Neutrophil (primary cell): Measurements from ENCODE around the gene LARGE1.

Experiments used
- H3K27ac ChIP-seq: fragments of 200-600 bp; sonication (generic); 2 replicates; pipeline ENCODE4 v1.5.1; 2016; ENCODE audit warnings: mild to moderate bottlenecking, moderate library complexity
- H3K27me3 ChIP-seq: fragments of 200-600 bp; sonication (generic); 2 replicates; pipeline ENCODE4 v1.6.0; 2016; ENCODE audit warnings: mild to moderate bottlenecking
- H3K36me3 ChIP-seq: fragments of 200-600 bp; sonication (generic); 2 replicates; pipeline ENCODE4 v1.5.1; 2017
- H3K4me1 ChIP-seq, 2 experiments: fragments of 200-600 bp in 1 of 2; sonication (generic) in 1 of 2; 1 replicate in 1 of 2; 2 replicates in 1 of 2; pipeline versions ENCODE4 v1.5.1 to v1.6.1; 2013 to 2016; ENCODE audit warnings: low read depth in 1 of 2, low read length in 1 of 2, mild to moderate bottlenecking in 1 of 2, moderate library complexity in 1 of 2; ENCODE audit not compliant: control insufficient read depth in 1 of 2, insufficient read depth in 1 of 2
- H3K4me3 ChIP-seq, 2 experiments: fragments of 200-600 bp in 1 of 2; sonication (generic) in 1 of 2; 1 replicate in 1 of 2; 2 replicates in 1 of 2; pipeline ENCODE4 v1.5.1; 2013 to 2016; ENCODE audit warnings: low read depth in 1 of 2, low read length in 1 of 2, mild to moderate bottlenecking in 1 of 2, moderate library complexity in 1 of 2
- H3K9me3 ChIP-seq: fragments of 200-600 bp; sonication (generic); 2 replicates; pipeline ENCODE4 v1.5.1; 2016
- CTCF ChIP-seq: fragments of 200-600 bp; sonication (generic); IDR thresholded peaks from 2 replicates; pipeline ENCODE4 v1.5.1; 2016; ENCODE audit warnings: antibody characterized with exemption

The LARGE1 gene

GRCh38 chr22:33920197-33920540 is at the start of gene LARGE1:
LARGE1 (minus strand) TSS chr22:33920476.
- Histone ChIP-seq H3K9me3 (no peaks in the 10 kb centered on the region), H3K4me3 (peak within 1 kb of the TSS; percentile 27 to 45), H3K27me3 (peaks cover 88% of the 10 kb centered on the region), H3K4me1 (peaks cover 9 to 26% of the 10 kb centered on the region in 2 experiments), H3K36me3 (no peaks in the 10 kb centered on the region), H3K27ac (no peak within 1 kb of the TSS)
- no peak for TF ChIP-seq CTCF

GRCh38 chr22:33969045-33969444 is 48.8 kb upstream of the LARGE1 start:
- Histone ChIP-seq H3K9me3 (no peaks in the 10 kb centered on the region), H3K36me3 (no peaks in the 10 kb centered on the region), H3K27ac (no peak overlapping the region), H3K27me3 (no peaks in the 10 kb centered on the region), H3K4me1 (no peaks in the 10 kb centered on the region), H3K4me3 (no peak overlapping the region)
- TF ChIP-seq CTCF: no peak

GRCh38 chr22:33964121-33964520 is 43.8 kb upstream of the LARGE1 start:
- Histone ChIP-seq H3K4me1 (no peaks in the 10 kb centered on the region), H3K36me3 (no peaks in the 10 kb centered on the region), H3K9me3 (no peaks in the 10 kb centered on the region), H3K27ac (no peak overlapping the region), H3K27me3 (no peaks in the 10 kb centered on the region), H3K4me3 (no peak overlapping the region)
- TF ChIP-seq CTCF: no peak

- H3K9me3 ChIP-seq: no peaks in the 10 kb centered on the region
- H3K27ac ChIP-seq: no peak overlapping the region
- no peaks in the 10 kb centered on the region for H3K4me1 ChIP-seq
- H3K4me3 ChIP-seq: no peak overlapping the region
- no peaks in the 10 kb centered on the region for H3K36me3 ChIP-seq
- TF ChIP-seq CTCF: no peak
- H3K27me3 ChIP-seq: no peaks in the 10 kb centered on the region
Measured at GRCh38 chr22:33962409-33962808, 42.1 kb upstream of the LARGE1 start.

GRCh38 chr22:33958741-33959140 is 38.5 kb upstream of the LARGE1 start:
- H3K4me3 ChIP-seq: no peak overlapping the region
- H3K36me3 ChIP-seq: no peaks in the 10 kb centered on the region
- H3K9me3 ChIP-seq: no peaks in the 10 kb centered on the region
- no peaks in the 10 kb centered on the region for H3K27me3 ChIP-seq
- no peaks in the 10 kb centered on the region for H3K4me1 ChIP-seq
- no peak for TF ChIP-seq CTCF
- no peak overlapping the region for H3K27ac ChIP-seq

GRCh38 chr22:33957086-33957485 is 36.8 kb upstream of the LARGE1 start:
- no peaks in the 10 kb centered on the region for H3K9me3 ChIP-seq
- TF ChIP-seq CTCF: no peak
- H3K4me3 ChIP-seq: no peak overlapping the region
- no peaks in the 10 kb centered on the region for H3K36me3 ChIP-seq
- no peaks in the 10 kb centered on the region for H3K27me3 ChIP-seq
- no peak overlapping the region for H3K27ac ChIP-seq
- H3K4me1 ChIP-seq: no peaks in the 10 kb centered on the region
